ENCODE data around the gene TNFSF10. TPM values are rescaled to one million over a fixed set of nuclear protein-coding genes. Genes with fewer than 3 reads are reported as not detected.

The TNFSF10 gene

DNA sequence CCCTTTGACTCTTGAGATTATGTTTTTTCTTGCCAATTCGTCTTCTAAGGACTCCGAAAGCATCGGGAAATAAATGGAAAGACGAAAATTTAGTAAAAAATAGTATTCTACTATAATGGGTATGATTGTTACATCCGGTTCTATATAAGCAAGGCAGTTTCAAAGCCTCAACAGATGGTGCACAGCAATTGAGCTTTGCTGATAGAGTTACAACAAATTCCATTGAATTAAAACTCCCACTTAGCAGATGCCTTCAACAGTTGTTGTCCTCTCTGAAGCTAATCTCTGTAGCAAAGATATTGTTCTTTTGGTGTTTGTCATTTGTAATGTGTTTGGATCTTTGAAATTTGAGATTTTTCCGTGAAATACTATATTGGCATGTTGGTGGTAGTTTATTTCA is 58.9 kb downstream of the TNFSF10 start:
- Histone ChIP-seq H3K4me1 (ENCODE audit: control insufficient read depth in 2 of 2, insufficient read depth in 1 of 2, low read depth in 1 of 2, low read length in 2 of 2) (no peaks in the 10 kb centered on the region), H2BK15ac (ENCODE audit: low read length) (no peak overlapping the region), H2BK120ac (ENCODE audit: low read depth, low read length) (no peak overlapping the region), H3K4me3 (ENCODE audit: low read length in 2 of 2) (no peak overlapping the region), H3K36me3 (replicated peaks in 1 of 2; ENCODE audit: control insufficient read depth in 2 of 2, insufficient read depth in 2 of 2, low read length in 2 of 2) (no peaks in the 10 kb centered on the region), H4K91ac (ENCODE audit: low read depth, low read length, poor library complexity) (no peak overlapping the region), H2AFZ (ENCODE audit: low read length) (no peak overlapping the region), H3K14ac (ENCODE audit: low read length) (no peak overlapping the region), H3K9me3 (replicated peaks in 1 of 2; ENCODE audit: control insufficient read depth in 2 of 2, insufficient read depth in 1 of 2, low read depth in 1 of 2, low read length in 2 of 2) (no peaks in the 10 kb centered on the region), H3K4me2 (ENCODE audit: insufficient read depth, low read length, poor library complexity, severe bottlenecking) (no peak overlapping the region), H3K18ac (ENCODE audit: low read length) (no peak overlapping the region), H3K27ac (replicated peaks; ENCODE audit: low read length) (no peak overlapping the region), H2BK12ac (ENCODE audit: low read length) (no peak overlapping the region), H3K4ac (ENCODE audit: low read length) (no peak overlapping the region), H4K8ac (ENCODE audit: low read depth, low read length) (no peak overlapping the region), H3K27me3 (ENCODE audit: control insufficient read depth in 3 of 3, insufficient read depth in 3 of 3, low read depth in 1 of 3, low read length in 3 of 3) (peaks cover 0 to 10% (median 0%) of the 10 kb centered on the region in 3 experiments), H2BK5ac (ENCODE audit: low read length) (no peak overlapping the region), H3K23ac (ENCODE audit: low read depth, low read length, poor library complexity) (no peak overlapping the region), H3K79me1 (ENCODE audit: low read depth, low read length) (no peaks in the 10 kb centered on the region), H2AK5ac (ENCODE audit: low read depth, low read length) (no peak overlapping the region), H3K9ac (ENCODE audit: low read depth, low read length, poor library complexity) (no peak overlapping the region)
- no peak for DNase-seq (ENCODE audit: low spot score)
- WGBS, 2 donors (ENCODE audit: extremely low coverage in 2 of 2, insufficient read length in 2 of 2, insufficient replicate concordance in 1 of 2), result no CpG with 5 or more reads among the region's 6 CpGs

DNA sequence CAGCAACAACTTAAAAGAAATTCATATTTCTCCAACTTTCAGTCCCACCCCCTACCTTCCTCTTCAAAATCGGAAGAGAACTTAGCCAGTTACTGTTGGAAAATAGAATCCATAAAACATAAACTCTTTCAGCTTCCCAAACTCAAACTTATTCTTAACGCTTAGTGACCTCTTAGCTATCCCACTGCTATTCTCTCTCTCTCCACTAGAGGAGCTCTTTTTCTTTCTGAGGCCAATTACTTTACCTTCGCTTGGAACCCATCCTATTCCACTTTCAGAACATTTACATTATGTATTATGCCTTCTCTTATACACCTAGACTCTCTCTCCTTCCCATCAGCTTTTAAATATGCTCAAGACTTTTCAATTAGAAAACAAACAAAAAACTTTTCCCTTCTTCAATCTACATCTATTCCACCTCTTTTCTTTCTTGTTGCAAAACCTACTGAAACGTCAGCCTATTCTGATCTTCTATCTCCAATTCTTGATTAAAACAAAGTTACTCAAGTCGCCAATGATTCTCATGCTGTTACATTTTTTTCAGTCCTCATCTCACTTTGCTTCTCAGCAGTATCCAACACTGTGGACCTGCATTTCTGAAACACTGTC is 61.6 kb downstream of the TNFSF10 start:
- no peak for DNase-seq (ENCODE audit: low spot score)
- WGBS, 2 donors (ENCODE audit: extremely low coverage in 2 of 2, insufficient read length in 2 of 2, insufficient replicate concordance in 1 of 2), result 100% methylated on average over 1 of the region's 5 CpGs

DNA sequence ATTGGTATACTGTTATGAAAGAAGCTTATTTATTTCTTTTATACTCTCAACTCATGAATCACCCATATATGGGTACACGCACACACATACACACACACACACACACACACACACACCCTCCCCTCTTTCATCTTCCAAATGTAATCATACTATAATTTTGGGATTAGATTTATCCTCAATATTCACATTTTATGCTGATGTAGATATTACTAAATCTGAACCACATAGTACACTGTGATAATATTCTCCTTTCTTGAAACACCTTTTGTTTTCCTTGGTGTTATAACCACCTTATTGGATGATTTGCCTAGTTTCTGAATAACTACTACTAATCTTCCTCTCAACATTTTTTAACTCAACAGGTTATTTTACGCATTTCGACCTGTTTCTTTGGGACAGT is 66.8 kb downstream of the TNFSF10 start:
- peaks cover 0 to 11% (median 0%) of the 10 kb centered on the region in 3 experiments for H3K27me3 ChIP-seq (ENCODE audit: control insufficient read depth in 3 of 3, insufficient read depth in 3 of 3, low read depth in 1 of 3, low read length in 3 of 3)
- no CpG with 5 or more reads among the region's 3 CpGs for WGBS, 2 donors (ENCODE audit: extremely low coverage in 2 of 2, insufficient read length in 2 of 2, insufficient replicate concordance in 1 of 2)
- no peak for DNase-seq (ENCODE audit: low spot score)
- H3K27ac ChIP-seq (replicated peaks; ENCODE audit: low read length), result no peak overlapping the region
- no peak overlapping the region for H4K91ac ChIP-seq (ENCODE audit: low read depth, low read length, poor library complexity)
- no peak overlapping the region for H4K8ac ChIP-seq (ENCODE audit: low read depth, low read length)
- H2AFZ ChIP-seq (ENCODE audit: low read length), result no peak overlapping the region
- H2AK5ac ChIP-seq (ENCODE audit: low read depth, low read length), result no peak overlapping the region
- H3K4ac ChIP-seq (ENCODE audit: low read length), result no peak overlapping the region
- H2BK15ac ChIP-seq (ENCODE audit: low read length), result no peak overlapping the region
- no peaks in the 10 kb centered on the region for H3K4me1 ChIP-seq (ENCODE audit: control insufficient read depth in 2 of 2, insufficient read depth in 1 of 2, low read depth in 1 of 2, low read length in 2 of 2)
- no peak overlapping the region for H3K14ac ChIP-seq (ENCODE audit: low read length)
- no peaks in the 10 kb centered on the region for H3K36me3 ChIP-seq (replicated peaks in 1 of 2; ENCODE audit: control insufficient read depth in 2 of 2, insufficient read depth in 2 of 2, low read length in 2 of 2)
- H2BK12ac ChIP-seq (ENCODE audit: low read length), result no peak overlapping the region
- no peaks in the 10 kb centered on the region for H3K9me3 ChIP-seq (replicated peaks in 1 of 2; ENCODE audit: control insufficient read depth in 2 of 2, insufficient read depth in 1 of 2, low read depth in 1 of 2, low read length in 2 of 2)
- no peak overlapping the region for H3K18ac ChIP-seq (ENCODE audit: low read length)
- no peak overlapping the region for H2BK5ac ChIP-seq (ENCODE audit: low read length)
- H3K4me3 ChIP-seq (ENCODE audit: low read length in 2 of 2), result no peak overlapping the region
- no peak overlapping the region for H3K23ac ChIP-seq (ENCODE audit: low read depth, low read length, poor library complexity)
- H3K4me2 ChIP-seq (ENCODE audit: insufficient read depth, low read length, poor library complexity, severe bottlenecking), result no peak overlapping the region
- H3K9ac ChIP-seq (ENCODE audit: low read depth, low read length, poor library complexity), result no peak overlapping the region
- no peak overlapping the region for H2BK120ac ChIP-seq (ENCODE audit: low read depth, low read length)
- no peaks in the 10 kb centered on the region for H3K79me1 ChIP-seq (ENCODE audit: low read depth, low read length)

More for the DNA sequence above, 61.6 kb downstream of the TNFSF10 start:
- H3K4me2 ChIP-seq (ENCODE audit: insufficient read depth, low read length, poor library complexity, severe bottlenecking), result no peak overlapping the region
- no peak overlapping the region for H2BK12ac ChIP-seq (ENCODE audit: low read length)
- no peak overlapping the region for H4K8ac ChIP-seq (ENCODE audit: low read depth, low read length)
- no peak overlapping the region for H2AFZ ChIP-seq (ENCODE audit: low read length)
- H3K4ac ChIP-seq (ENCODE audit: low read length), result no peak overlapping the region
- H3K36me3 ChIP-seq (replicated peaks in 1 of 2; ENCODE audit: control insufficient read depth in 2 of 2, insufficient read depth in 2 of 2, low read length in 2 of 2), result no peaks in the 10 kb centered on the region
- H3K4me1 ChIP-seq (ENCODE audit: control insufficient read depth in 2 of 2, insufficient read depth in 1 of 2, low read depth in 1 of 2, low read length in 2 of 2), result no peaks in the 10 kb centered on the region
- H2AK5ac ChIP-seq (ENCODE audit: low read depth, low read length), result no peak overlapping the region
- peaks cover 0 to 17% (median 0%) of the 10 kb centered on the region in 3 experiments for H3K27me3 ChIP-seq (ENCODE audit: control insufficient read depth in 3 of 3, insufficient read depth in 3 of 3, low read depth in 1 of 3, low read length in 3 of 3)
- no peak overlapping the region for H2BK15ac ChIP-seq (ENCODE audit: low read length)
- no peak overlapping the region for H2BK120ac ChIP-seq (ENCODE audit: low read depth, low read length)
- no peak overlapping the region for H3K27ac ChIP-seq (replicated peaks; ENCODE audit: low read length)
- H3K18ac ChIP-seq (ENCODE audit: low read length), result no peak overlapping the region
- H3K23ac ChIP-seq (ENCODE audit: low read depth, low read length, poor library complexity), result no peak overlapping the region
- H2BK5ac ChIP-seq (ENCODE audit: low read length), result no peak overlapping the region
- no peak overlapping the region for H3K4me3 ChIP-seq (ENCODE audit: low read length in 2 of 2)
- H3K79me1 ChIP-seq (ENCODE audit: low read depth, low read length), result no peaks in the 10 kb centered on the region
- no peak overlapping the region for H3K14ac ChIP-seq (ENCODE audit: low read length)
- no peaks in the 10 kb centered on the region for H3K9me3 ChIP-seq (replicated peaks in 1 of 2; ENCODE audit: control insufficient read depth in 2 of 2, insufficient read depth in 1 of 2, low read depth in 1 of 2, low read length in 2 of 2)
- H3K9ac ChIP-seq (ENCODE audit: low read depth, low read length, poor library complexity), result no peak overlapping the region
- H4K91ac ChIP-seq (ENCODE audit: low read depth, low read length, poor library complexity), result no peak overlapping the region

Small RNA genes within 50 kb of the gene (small RNA-seq; reads per million reads assigned to genes)
- gene AC007919.1 (ENCODE audit: insufficient read depth), result not detected
